ENCODE results near the gene GAPDHS. TPM values are rescaled to one million over a fixed set of nuclear protein-coding genes. Genes with fewer than 3 reads are reported as not detected.

The GAPDHS gene
- total and polyA plus RNA-seq, 2 of the 13 experiments (the other 11 are each of a cell fraction or from before 2014, with no cell fraction given), result not detected

DNA sequence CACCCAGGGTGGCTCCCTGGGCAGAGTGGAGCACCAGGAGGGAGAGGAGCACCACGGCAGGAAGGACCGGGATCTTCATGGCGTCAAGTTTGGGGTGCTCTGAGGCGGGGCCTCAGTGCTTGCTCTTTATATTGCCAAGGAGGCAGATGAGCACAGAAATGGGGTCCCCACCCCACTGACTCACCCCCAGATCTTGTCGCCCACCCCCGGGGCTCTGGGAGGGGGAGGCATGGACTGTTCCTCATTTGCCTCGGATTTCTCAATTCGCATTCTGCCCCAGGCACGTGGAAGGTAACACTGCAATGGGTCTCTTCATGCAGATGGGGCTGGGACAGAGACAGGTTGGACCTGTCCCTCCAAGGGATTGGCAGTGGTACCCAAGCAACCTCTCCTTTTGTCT is 42.9 kb upstream of the GAPDHS start, which contains the start of gene KRTDAP:
Gene KRTDAP (minus strand): TSS at position 101 of the 400 bp plus-strand sequence. CDS start 22 bp downstream, at position 79.
- in situ Hi-C loops (cut with HindIII; ENCODE audit: extremely low pct_ligation_motif_present, low pct_unique_long_range_greater_than_20kb), result no loop called here
- no peaks in the 10 kb centered on the region for H3K36me3 ChIP-seq (replicated peaks in 1 of 2; ENCODE audit: control insufficient read depth in 1 of 2, insufficient read depth in 2 of 2, low read length in 2 of 2)
- DNase-seq (ENCODE audit: low spot score), result no peak
- no peak for ATAC-seq
- no peaks in the 10 kb centered on the region for H3K79me2 ChIP-seq (ENCODE audit: insufficient read depth, low read length)
- WGBS (ENCODE audit: low lambda C conversion rate), result 52% methylated on average over 2 of the region's 9 CpGs
- no TSS peak for BruUV-seq (replicated peaks)
- H3K9ac ChIP-seq (ENCODE audit: insufficient read depth, low read depth, low read length), result no peak within 1 kb of the TSS
- peaks cover 35% of the 10 kb centered on the region for H3K4me1 ChIP-seq (ENCODE audit: insufficient read depth, low read length)
- H3K4me2 ChIP-seq (ENCODE audit: low read depth, low read length), result no peak within 1 kb of the TSS
- no peak within 1 kb of the TSS for H3K4me3 ChIP-seq (replicated peaks in 1 of 3; ENCODE audit: insufficient read depth in 1 of 3, low read depth in 2 of 3, low read length in 3 of 3)
- H3K9me3 ChIP-seq (ENCODE audit: low read length), result no peaks in the 10 kb centered on the region
- no peaks in the 10 kb centered on the region for H4K20me1 ChIP-seq (ENCODE audit: insufficient read depth, low read length)
- H2AFZ ChIP-seq (ENCODE audit: low read length), result no peak within 1 kb of the TSS
- H3K27me3 ChIP-seq (ENCODE audit: control insufficient read depth in 1 of 2, insufficient read depth in 2 of 2, low read length in 2 of 2), result no peaks in the 10 kb centered on the region
- H3K27ac ChIP-seq (ENCODE audit: extremely low read length, insufficient read depth, low read length), result no peak within 1 kb of the TSS
- intact Hi-C loops (cut with micrococcal nuclease; ENCODE audit: unreplicated experiment), result loop anchor here (10.0 kb wide), 1 partner anchor 246 kb away; the partner anchor contains the start of gene LSR
- CTCF ChIA-PET (ENCODE audit: low intra/inter-chr PET ratio, low total read pairs), result no interaction called here
- no peak for FAIRE-seq
- POLR2A ChIA-PET, result no interaction called here
- TF ChIP-seq RAD51 (IDR thresholded peaks at IDR 0.05; ENCODE audit: borderline replicate concordance), result no peak
- TF ChIP-seq, protein P1, sequence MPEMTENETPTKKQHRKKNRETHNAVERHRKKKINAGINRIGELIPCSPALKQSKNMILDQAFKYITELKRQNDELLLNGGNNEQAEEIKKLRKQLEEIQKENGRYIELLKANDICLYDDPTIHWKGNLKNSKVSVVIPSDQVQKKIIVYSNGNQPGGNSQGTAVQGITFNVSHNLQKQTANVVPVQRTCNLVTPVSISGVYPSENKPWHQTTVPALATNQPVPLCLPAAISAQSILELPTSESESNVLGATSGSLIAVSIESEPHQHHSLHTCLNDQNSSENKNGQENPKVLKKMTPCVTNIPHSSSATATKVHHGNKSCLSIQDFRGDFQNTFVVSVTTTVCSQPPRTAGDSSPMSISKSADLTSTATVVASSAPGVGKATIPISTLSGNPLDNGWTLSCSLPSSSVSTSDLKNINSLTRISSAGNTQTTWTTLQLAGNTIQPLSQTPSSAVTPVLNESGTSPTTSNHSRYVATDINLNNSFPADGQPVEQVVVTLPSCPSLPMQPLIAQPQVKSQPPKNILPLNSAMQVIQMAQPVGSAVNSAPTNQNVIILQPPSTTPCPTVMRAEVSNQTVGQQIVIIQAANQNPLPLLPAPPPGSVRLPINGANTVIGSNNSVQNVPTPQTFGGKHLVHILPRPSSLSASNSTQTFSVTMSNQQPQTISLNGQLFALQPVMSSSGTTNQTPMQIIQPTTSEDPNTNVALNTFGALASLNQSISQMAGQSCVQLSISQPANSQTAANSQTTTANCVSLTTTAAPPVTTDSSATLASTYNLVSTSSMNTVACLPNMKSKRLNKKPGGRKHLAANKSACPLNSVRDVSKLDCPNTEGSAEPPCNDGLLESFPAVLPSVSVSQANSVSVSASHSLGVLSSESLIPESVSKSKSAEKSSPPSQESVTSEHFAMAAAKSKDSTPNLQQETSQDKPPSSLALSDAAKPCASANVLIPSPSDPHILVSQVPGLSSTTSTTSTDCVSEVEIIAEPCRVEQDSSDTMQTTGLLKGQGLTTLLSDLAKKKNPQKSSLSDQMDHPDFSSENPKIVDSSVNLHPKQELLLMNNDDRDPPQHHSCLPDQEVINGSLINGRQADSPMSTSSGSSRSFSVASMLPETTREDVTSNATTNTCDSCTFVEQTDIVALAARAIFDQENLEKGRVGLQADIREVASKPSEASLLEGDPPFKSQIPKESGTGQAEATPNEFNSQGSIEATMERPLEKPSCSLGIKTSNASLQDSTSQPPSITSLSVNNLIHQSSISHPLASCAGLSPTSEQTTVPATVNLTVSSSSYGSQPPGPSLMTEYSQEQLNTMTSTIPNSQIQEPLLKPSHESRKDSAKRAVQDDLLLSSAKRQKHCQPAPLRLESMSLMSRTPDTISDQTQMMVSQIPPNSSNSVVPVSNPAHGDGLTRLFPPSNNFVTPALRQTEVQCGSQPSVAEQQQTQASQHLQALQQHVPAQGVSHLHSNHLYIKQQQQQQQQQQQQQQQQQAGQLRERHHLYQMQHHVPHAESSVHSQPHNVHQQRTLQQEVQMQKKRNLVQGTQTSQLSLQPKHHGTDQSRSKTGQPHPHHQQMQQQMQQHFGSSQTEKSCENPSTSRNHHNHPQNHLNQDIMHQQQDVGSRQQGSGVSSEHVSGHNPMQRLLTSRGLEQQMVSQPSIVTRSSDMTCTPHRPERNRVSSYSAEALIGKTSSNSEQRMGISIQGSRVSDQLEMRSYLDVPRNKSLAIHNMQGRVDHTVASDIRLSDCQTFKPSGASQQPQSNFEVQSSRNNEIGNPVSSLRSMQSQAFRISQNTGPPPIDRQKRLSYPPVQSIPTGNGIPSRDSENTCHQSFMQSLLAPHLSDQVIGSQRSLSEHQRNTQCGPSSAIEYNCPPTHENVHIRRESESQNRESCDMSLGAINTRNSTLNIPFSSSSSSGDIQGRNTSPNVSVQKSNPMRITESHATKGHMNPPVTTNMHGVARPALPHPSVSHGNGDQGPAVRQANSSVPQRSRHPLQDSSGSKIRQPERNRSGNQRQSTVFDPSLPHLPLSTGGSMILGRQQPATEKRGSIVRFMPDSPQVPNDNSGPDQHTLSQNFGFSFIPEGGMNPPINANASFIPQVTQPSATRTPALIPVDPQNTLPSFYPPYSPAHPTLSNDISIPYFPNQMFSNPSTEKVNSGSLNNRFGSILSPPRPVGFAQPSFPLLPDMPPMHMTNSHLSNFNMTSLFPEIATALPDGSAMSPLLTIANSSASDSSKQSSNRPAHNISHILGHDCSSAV (CRISPR knock-in tag; IDR thresholded peaks at IDR 0.05; ENCODE audit: borderline replicate concordance), result no peak
- no peak for TF ChIP-seq ZNF44 (CRISPR knock-in tag; IDR thresholded peaks at IDR 0.05)
- TF ChIP-seq FOXK2 (IDR thresholded peaks at IDR 0.05), result no peak
- TF ChIP-seq, protein P2, sequence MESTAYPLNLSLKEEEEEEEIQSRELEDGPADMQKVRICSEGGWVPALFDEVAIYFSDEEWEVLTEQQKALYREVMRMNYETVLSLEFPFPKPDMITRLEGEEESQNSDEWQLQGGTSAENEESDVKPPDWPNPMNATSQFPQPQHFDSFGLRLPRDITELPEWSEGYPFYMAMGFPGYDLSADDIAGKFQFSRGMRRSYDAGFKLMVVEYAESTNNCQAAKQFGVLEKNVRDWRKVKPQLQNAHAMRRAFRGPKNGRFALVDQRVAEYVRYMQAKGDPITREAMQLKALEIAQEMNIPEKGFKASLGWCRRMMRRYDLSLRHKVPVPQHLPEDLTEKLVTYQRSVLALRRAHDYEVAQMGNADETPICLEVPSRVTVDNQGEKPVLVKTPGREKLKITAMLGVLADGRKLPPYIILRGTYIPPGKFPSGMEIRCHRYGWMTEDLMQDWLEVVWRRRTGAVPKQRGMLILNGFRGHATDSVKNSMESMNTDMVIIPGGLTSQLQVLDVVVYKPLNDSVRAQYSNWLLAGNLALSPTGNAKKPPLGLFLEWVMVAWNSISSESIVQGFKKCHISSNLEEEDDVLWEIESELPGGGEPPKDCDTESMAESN (CRISPR knock-in tag; conservative IDR thresholded peaks at IDR 0.05), result no peak
- TF ChIP-seq SNAPC2 (CRISPR knock-in tag; IDR thresholded peaks at IDR 0.05), result no peak
- no peak for TF ChIP-seq THAP11 (CRISPR knock-in tag; IDR thresholded peaks at IDR 0.05)
- TF ChIP-seq TSC22D2 (CRISPR knock-in tag; IDR thresholded peaks at IDR 0.05; ENCODE audit: borderline replicate concordance), result no peak
- TF ChIP-seq, protein P3, sequence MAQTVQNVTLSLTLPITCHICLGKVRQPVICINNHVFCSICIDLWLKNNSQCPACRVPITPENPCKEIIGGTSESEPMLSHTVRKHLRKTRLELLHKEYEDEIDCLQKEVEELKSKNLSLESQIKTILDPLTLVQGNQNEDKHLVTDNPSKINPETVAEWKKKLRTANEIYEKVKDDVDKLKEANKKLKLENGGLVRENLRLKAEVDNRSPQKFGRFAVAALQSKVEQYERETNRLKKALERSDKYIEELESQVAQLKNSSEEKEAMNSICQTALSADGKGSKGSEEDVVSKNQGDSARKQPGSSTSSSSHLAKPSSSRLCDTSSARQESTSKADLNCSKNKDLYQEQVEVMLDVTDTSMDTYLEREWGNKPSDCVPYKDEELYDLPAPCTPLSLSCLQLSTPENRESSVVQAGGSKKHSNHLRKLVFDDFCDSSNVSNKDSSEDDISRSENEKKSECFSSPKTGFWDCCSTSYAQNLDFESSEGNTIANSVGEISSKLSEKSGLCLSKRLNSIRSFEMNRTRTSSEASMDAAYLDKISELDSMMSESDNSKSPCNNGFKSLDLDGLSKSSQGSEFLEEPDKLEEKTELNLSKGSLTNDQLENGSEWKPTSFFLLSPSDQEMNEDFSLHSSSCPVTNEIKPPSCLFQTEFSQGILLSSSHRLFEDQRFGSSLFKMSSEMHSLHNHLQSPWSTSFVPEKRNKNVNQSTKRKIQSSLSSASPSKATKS (CRISPR knock-in tag; IDR thresholded peaks at IDR 0.05), result no peak
- TF ChIP-seq, protein P4, sequence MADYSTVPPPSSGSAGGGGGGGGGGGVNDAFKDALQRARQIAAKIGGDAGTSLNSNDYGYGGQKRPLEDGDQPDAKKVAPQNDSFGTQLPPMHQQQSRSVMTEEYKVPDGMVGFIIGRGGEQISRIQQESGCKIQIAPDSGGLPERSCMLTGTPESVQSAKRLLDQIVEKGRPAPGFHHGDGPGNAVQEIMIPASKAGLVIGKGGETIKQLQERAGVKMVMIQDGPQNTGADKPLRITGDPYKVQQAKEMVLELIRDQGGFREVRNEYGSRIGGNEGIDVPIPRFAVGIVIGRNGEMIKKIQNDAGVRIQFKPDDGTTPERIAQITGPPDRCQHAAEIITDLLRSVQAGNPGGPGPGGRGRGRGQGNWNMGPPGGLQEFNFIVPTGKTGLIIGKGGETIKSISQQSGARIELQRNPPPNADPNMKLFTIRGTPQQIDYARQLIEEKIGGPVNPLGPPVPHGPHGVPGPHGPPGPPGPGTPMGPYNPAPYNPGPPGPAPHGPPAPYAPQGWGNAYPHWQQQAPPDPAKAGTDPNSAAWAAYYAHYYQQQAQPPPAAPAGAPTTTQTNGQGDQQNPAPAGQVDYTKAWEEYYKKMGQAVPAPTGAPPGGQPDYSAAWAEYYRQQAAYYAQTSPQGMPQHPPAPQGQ (CRISPR knock-in tag; IDR thresholded peaks at IDR 0.05; ENCODE audit: borderline replicate concordance), result no peak
- TF ChIP-seq DNMT1 (CRISPR knock-in tag; IDR thresholded peaks at IDR 0.05), result no peak
